NCI-H2107 treated with DMSO at 0.1 percent for 48 hours (cell line): ENCODE data around the gene ABLIM2.
A peak's percentile ranks its signal among the peaks of the same experiment; 100 is the strongest.

ENCODE experiments used
- DNase-seq: peaks from one replicate; lab custom pipeline; 2025; ENCODE audit not compliant: unreplicated experiment; lab: John Stamatoyannopoulos, UW

Gene ABLIM2

DNA sequence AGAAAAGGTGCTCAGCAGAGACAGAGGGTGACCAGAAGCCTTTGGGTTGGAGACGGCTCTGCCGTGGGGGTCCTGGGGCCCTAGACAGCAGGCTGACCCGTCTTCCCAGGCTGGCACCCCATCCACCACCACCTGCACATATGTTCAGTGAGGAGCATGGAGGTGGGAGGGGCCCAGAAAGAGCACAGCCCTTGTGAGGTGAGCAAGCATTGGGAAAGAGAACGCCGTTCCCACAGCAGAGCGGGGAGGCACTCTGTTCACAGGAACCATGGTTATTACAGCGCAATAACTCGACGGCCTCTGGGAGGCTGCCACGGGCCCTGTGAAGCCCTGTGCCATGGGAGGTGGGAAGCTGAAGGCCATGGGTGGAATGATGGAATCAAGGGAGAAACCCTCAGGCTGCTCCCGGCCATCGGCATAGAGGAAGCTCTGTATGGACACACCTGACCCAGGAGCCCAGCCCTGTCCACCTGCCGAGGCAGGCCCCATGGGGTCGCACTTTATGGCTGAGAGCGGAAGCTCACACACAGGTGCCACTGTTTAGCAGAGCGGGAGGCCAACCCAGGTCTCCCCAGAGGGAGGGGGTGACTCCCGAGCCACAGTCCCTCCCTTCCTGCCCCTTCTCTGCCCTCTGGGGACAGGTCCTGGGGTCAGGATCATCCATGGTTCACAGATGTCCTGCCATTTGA lies 125.4 kb downstream of the ABLIM2 start:
- no peak for DNase-seq

DNA sequence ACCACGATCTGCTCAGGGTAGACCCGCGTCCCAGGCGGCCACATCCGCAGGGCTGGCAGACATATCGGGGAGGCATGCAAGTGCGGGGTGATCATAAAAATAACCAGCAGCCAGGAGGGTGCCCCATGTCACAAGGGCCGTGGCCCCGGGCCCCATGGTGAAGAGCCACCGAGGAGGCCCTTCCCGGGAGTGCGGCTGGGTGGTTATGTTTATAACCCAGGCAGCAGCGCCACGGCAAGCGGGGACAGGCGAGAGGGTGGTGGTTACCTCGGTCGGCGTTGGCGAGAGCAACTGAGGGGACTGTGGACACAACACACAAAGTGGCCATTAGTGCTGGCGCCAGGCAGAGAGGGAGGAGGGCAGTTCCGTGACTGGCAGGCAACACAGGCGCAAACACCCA lies 126.2 kb downstream of the ABLIM2 start:
- DNase-seq: no peak

DNA sequence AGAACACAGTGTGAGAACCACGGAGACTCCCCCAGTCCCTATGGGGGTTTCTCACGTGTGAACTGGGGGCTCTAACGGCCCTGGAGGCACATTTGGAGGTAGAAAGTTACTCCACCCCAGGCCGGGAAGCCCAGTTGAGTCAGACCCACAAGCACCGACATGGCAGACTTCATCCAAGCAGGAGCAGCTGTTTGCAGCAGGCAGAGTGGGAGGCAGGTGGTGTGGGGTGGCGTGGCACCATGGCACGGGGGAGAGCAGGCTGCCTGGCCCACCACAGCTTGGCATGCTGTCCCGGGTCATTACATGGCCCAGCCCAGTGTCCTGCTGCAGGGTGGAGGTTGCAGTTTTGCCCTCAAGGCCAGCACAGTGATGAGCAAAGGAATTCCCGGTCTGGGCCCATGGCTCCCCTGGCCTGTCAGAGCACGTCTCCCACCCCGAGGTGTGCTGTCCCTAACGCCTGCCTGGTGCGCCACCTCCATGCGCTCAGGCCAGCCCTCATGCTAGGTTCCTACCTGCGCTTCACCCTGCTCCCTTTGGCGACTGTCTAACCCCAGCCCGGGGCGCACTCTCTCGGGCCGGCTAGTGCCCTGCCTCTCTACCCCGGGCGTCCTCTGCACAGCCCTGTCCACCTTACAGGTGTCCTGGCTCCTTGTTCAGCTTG lies 128.4 kb downstream of the ABLIM2 start:
- no peak for DNase-seq

DNA sequence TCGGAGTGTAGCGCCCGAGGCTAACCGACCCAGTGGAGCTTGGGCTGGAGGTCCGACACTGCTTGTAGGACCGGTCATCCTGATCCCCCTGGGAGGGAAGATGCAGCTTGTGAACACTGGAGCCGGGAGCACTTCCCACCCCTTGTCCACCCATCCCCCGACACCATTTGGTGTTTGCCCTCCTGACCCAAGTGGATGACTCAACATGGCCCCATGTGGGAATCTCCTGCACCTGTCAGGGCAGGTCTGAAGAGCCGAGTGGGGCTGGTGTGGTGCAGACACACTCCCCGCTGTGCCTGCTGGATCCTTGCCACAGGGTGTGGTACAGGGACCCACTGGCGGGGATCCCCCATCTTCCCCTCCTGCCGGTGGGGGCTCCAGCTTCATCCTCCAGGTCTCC lies 128.9 kb downstream of the ABLIM2 start:
- no peak for DNase-seq

DNA sequence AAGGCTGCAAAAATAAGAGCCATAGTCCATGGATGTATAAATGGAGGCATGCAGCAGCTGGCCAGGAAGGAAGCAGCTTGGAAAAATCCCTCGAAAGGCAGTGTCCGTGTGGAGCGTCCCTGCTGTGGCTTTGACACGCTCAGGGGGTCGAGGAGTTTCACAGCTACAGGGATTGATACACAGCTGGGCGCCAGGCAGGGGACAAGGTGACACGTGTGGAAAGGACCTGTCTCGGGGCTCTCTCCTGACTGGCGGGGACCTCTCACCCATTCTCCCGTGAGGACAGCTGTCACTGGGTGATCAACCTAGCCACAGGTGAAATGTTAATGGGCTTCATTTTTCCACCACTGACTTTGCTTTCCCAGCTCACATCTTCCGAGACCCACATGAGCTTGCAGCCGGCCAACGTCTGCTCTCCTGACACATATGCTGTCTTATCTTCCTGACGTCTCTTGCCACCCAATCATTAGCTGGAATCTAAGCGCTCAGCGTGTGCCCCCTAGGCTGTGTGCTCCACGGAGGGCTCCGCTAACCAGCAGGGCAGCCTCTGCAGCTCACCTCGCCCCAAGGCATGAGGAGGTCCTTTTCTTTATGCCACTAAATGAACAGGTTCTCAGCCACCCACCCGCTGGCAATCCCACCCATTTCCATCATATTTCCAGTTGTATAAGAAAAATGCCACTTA lies 129.6 kb downstream of the ABLIM2 start:
- DNase-seq: no peak

DNA sequence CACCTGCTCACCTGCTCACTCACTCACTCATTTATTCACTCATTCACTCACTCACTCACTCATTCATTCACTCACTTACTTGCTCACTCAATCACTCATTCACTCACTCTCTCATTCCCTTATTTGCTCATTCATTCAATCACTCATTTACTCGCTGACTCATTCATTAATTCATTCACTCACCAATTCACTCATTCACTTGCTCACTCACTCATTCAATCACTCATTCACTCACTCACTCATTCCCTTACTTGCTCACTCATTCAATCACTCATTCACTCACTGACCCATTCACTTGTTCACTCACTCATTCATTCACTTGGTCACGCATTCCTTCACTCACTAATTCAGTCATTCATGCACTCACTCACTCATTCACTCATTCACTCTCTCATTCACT lies 130.2 kb downstream of the ABLIM2 start:
- DNase-seq: no peak

DNA sequence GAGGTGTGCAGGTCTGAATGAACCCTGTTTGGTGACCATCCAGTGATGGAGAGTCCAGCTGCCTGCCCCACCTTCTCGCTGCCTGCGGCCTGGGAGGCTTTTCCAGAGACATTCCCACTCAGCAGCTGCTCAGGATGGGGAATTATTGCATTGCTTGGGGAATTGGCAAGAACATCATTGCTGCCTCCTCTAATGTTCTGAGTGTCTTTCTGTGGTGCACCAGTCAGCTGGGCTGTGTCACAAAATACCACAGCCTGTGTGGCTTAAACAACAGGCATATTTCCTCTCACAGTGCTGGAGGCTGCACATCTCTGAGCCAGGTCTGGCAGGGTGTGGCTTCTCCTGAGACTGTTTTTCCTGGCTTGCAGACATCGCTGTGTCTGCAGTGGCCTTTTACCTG lies 132.2 kb downstream of the ABLIM2 start:
- no peak for DNase-seq

DNA sequence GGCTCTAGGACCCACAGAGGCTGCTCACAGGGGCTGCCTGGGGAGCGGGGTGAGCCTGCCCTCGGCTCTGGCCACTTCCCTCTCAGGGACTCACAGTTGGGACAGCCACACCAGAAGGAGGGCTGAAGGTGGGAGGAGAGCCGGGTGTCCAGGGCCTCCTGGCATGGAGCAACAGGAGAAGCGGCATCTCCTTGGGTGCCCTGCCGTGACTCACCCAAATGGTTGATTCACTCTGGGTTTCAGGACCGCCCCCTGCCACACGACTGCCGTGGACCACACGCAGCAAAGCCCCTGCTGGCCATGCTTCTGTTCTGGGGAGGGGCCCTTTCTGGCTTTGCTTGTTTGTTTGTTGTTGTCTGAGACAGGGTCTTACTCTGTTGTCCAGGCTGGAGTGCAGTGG lies 132.9 kb downstream of the ABLIM2 start:
- DNase-seq: no peak

DNA sequence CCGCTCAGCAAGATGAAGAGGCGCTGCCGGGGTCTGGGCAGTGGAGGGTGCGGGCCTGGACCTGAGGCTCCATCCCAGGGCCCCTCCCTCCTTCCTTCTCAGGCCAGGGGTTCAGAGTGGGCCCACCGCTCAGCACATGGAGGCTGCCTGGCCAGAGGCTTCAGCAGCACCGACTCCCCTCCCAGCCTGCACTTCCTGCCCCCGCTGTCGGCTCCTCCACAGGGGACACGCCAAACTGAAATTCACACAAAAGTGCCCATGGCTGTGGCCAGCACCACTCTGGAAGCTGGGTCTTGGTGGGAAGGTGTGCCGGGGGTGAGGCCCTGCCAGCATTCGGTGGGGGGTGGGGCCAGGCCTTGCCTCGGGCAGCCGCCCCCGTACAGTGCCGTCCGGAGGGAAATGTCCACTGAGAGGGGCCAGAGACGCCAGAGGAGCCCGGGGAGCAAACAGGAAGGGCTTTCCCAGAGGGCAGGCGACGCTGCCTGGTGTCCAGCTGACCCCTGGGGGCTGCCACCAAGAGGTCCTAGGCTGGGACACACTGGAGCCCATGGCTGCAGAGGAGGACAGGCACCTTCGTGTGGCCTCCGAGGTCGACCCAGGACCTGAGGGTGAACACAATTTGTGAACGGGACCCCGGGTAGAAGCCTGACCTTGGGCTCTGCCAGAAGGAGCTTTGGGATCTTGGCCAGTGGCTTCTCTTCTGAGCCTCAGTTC lies 134.4 kb downstream of the ABLIM2 start:
- no peak for DNase-seq

DNA sequence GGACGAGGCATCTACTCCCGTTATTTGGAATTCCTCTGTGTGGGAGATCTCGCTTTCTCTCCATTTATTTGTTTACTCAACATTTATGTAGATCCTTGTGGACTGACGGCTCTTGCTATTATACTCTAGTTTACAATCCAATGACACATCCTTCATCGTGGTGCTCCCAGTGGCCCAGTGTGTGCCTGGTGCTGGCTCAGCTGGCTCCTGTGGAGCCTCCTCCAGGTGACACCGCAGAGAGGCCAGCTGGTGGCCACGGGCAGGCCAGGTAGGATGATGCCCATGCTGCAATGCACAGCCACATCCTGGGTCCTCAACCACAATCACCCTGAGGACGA lies 134.9 kb downstream of the ABLIM2 start:
- no peak for DNase-seq

DNA sequence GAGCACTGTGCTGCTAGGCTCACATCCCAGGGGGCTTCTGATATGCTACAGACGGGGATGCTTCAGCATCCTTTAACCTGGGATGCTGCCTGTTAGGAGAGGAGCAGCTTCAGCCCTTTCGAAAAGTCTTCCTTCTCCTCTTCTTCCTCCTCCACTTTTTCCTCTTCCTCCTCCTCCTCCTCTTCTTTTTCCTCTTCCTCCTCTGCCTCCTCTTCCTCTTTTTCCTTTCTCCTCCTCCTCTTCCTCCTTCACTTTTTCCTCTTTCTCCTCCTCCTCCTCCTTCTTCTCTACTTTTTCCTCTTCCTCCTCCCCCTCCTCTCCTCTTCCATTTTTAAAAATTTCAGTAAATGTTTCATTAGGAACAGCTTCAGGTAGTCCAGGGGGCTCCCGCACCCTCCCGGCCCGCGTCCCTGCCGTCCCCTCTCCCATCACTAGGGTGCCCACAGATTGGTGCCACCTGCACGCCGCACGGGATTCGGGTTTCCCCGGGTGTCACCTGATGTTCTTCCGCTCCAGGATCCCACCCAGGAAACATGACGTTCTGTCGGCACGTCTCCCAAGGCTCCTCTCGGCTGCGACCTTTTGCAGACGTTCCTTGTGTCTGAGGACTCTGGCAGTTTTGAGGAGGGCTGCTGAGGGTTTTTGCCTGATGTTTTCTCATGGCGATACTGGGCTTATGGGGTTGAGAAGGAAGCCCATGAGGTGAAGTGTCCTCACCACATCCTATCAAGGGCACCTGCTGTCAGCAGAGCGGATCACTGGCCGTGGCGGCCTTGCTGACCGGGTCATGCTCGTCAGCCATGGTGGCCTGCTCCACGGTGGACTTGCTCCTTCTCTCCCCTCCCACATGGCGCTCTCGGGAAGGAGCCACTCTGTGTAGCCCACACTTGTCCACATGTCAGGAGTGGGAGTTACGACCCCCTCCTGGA lies 135.6 kb downstream of the ABLIM2 start:
- no peak for DNase-seq

DNA sequence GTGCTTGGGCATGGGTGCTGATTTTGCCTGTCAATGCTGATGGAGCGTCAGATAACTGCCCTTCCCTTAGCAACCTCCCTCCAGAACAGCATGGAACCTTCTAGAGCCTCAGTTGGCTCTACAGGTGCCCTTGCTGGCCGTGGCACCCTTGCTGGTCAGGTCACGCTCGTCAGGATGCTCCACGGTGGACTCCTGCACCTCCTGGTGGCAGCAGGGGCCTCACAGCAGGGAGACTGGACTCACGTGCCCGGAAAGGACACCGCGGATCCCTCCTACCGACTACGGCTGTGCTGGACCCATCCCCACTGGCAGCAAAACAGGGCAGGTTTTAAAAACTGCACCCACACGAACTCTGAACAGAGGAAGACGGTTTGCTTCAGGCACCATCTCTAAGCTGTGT lies 136.8 kb downstream of the ABLIM2 start:
- no peak for DNase-seq

DNA sequence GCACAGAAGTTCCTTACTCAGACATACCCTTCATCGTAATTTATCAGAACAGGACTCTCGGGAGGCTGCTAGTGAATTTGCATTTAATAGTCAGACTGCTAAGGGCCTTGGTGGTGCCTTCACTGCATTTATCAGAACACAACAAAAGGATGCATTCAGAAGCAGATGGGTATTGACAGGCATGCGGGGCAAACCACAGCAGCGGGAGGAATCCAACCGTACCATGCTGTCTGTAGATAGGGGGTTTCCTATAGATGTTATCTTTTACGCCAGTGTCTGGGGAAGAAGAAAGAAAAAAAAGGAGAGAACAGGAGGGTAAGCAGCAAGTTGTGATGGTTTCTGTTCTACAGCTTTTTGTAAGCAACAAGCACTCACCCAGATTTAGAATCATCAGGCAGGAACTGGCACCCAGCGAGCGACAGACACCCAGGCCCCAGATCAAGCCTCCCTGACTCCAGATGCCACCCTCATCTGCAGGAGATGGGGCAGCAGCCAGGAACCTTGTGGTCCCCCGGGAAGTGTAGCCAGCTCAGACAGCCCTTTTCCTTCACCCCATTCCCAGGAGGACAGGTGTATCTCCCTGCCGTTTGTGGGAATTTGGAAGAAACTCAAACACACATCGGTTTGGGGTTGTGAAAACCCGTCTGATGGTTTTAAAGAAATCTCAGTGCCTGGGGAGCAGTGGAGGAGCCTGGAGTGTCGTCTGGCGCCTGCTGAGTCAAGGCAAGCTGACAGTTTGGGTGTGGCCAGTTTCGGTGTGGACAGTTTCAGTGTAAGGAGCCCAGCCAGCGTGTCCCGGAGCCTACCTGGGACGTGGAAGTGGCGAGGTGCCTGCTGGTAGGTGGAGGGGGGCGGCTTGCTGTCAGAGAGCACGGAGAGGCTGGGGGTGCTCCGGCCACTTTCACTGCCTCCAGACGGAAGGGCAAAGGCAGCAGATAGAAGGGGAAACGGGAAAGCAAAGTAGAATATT lies 138.9 kb downstream of the ABLIM2 start:
- DNase-seq: no peak

DNA sequence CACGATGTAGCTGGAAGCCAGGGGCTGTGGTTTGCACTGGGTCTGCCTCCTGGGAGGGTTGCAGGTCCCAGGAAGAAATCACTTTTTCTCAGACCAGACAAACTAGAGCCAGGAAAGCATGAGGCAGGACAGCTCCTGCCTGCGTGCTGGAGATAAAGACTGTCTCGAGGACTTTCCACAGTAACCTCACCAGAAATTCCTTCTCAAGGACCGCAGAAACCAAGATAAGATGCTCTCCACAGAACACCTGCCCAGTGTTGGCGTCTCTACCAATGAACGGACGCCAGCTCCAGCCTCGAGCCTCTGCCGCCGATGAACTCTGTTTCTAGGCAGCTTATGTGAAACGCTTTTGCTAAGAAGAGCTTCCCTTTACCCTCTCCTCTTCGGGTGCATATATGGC lies 142.1 kb downstream of the ABLIM2 start:
- no peak for DNase-seq

DNA sequence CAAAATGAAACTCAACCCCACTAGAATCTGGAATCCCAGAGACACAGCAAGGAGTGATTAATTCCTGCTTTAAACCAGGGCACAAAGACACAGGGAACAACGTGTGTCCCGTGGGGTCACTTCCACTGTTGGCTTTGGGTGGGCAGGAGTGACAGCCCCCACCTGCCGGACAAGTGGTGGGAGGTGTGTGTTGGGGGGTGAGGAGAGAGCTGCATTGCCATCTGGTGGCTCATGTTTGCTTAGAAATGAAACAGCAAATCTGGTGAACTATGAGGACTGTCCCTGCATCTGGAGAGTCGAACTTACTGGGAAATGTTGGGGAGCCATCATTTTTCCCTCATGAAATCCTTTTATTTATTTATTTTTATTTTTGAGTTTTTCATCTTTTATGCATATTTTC lies 143.1 kb downstream of the ABLIM2 start:
- no peak for DNase-seq

DNA sequence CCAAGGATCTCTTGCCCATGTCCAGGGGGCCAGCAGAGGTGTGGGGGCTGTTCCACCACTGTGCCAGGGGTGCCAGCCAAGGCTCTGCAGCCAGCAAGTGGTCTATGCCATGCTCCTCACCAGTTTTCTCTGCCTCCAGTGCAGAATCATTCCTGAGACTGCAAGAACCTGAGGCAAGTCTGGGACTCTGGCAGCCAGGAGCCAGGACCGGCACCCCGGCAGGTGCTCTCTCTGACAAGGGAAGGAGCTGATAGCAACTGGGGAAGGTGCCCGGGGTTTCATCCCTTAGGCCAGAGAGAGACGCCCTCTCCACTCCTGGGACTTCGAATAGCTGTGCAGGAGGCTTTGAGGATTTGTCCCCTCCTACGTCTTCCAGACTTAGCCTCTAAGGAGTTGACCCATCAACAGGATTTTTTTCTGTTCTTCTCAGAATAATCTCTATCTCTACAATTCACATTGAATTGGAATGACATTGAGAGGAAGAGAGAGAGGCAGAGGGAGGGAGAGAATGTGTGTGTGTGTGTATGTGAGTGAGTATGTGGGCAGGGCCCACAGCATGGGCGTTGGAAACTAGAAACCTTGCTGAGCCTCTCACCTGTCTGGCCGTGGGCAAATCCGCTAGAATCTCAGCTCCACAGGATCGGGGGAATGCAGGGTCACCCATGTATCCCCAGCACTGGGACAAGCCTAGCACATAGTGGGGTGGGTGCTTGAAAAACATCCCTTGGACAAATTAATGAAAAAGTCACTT lies 144.5 kb downstream of the ABLIM2 start:
- no peak for DNase-seq

DNA sequence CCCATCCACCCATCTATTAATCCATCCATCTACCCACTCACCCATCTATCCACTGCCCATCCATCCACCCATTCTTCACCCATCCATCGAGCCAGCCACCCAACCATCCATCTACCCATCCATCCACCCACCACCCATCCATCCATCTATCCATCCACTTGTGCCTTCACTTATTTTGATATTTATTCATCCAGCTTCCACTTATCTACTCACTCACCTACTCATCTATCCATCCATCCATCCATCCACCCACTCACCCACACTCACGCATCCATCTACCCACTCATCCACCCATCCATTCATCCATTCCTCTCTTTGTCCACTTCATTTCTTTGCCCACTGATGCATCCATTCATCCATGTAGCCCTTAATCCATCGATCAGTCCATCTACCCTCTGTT lies 146.1 kb downstream of the ABLIM2 start:
- no peak for DNase-seq

DNA sequence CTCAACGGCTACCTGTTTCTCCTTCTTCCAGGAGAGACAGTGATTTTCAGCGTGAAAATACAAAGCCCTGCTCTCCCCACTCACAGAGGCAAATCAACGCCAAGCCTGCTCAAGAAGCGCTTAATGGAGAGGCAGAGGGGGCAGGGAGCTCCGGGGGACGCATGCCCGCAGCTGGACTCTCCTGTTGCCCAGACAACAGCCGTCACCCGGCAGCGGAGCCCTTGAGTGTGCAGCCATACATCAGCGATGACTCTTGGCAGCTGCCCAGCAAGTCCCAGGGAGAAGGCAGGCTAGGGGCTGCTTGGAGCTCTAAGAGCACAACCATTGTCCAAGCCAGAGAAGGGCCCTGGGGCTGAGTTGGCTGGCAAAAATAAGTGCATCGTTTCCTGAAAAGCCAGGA lies 148.0 kb downstream of the ABLIM2 start:
- DNase-seq: peak; percentile 83
